ENCODE measurements around the gene UGP2.

- TF ChIP-seq CTCF (IDR thresholded peaks at IDR 0.05; ENCODE audit: insufficient read depth, low read depth, low read length) (no peak), EZH2 (IDR thresholded peaks at IDR 0.05; ENCODE audit: insufficient read depth, low read length) (no peak)
Observed at GRCh38 chr2:63865159-63865799, 23.6 kb downstream of the UGP2 start.
